Uterus (tissue), 2 donors: ENCODE results near the gene LRRC7.

Experiments
- CTCF ChIP-seq, 4 experiments: fragments of 200-600 bp in 2 of 4; fragments of 450-650 bp in 2 of 4; sonication (generic) in 2 of 4; IDR thresholded peaks; one replicate each; pipeline ENCODE4 v1.5.1; 2016 to 2019; ENCODE audit warnings: antibody characterized with exemption in 4 of 4, mild to moderate bottlenecking in 2 of 4, moderate library complexity in 1 of 4
- POLR2A ChIP-seq, 2 donors: fragments of 450-650 bp; IDR thresholded peaks; one replicate each; pipeline ENCODE4 v1.6.1; 2016; ENCODE audit warnings: antibody characterized with exemption in 2 of 2, mild to moderate bottlenecking in 1 of 2, moderate library complexity in 1 of 2

- TF ChIP-seq POLR2A (IDR thresholded peaks at IDR 0.05) (no peak), CTCF (IDR thresholded peaks at IDR 0.05) (no peak)
Observed at GRCh38 chr1:70083519-70083918, 515.8 kb downstream of the LRRC7 start.
